Caco-2 (cell line): ENCODE data around the gene EFNA2. TPM values are rescaled to one million over a fixed set of nuclear protein-coding genes. Genes with fewer than 3 reads are reported as not detected.

Experiments
- BruUV-seq: library from RNA; stranded (reverse); fragments of 400-500 nt; replicated peaks from 2 replicates; lab custom pipeline; 2021; lab: Mats Ljungman, UMichigan
- CTCF ChIA-PET: fragments of 300-600 bp; sonication (Branson Sonifier 250); formaldehyde crosslinking; loops from one replicate; lab custom pipeline; 2022; ENCODE audit warnings: antibody characterized with exemption; lab: Charles Lee
- POLR2A ChIA-PET: fragments of 300-600 bp; sonication (Branson Sonifier 250); formaldehyde crosslinking; loops from one replicate; lab custom pipeline; 2022; ENCODE audit warnings: antibody characterized with exemption; lab: Charles Lee
- DNase-seq, 2 experiments: peaks; one replicate each; pipeline versions ENCODE4 v3.0.0 to v3.0.0-alpha.2; 2020 to 2022
- H3K27me3 ChIP-seq: replicated peaks from 2 replicates; pipeline ENCODE4 v1.6.0; 2011; ENCODE audit warnings: low read length; ENCODE audit not compliant: control insufficient read depth, insufficient read depth
- H3K36me3 ChIP-seq: 2 replicates; pipeline ENCODE4 v1.5.1; 2011; ENCODE audit warnings: low read length; ENCODE audit not compliant: control insufficient read depth, insufficient read depth
- H3K4me1 ChIP-seq: fragments of 250-450 bp; sonication (Bioruptor Pico); 2 replicates; pipeline ENCODE4 v1.5.1; 2020; ENCODE audit warnings: mild to moderate bottlenecking
- H3K4me3 ChIP-seq: 2 replicates; pipeline ENCODE4 v1.5.1; 2011; ENCODE audit warnings: low read depth, mild to moderate bottlenecking, control low read depth, low read length
- H3K9me3 ChIP-seq: fragments of 250-450 bp; sonication (Bioruptor Pico); 2 replicates; pipeline ENCODE4 v1.5.1; 2020; ENCODE audit warnings: mild to moderate bottlenecking, moderate library complexity
- H3K27ac Mint-ChIP-seq: one replicate; pipeline ENCODE4 v1.8.0; 2022; ENCODE audit warnings: mixed read lengths; ENCODE audit not compliant: unreplicated experiment
- H3K27me3 Mint-ChIP-seq: one replicate; pipeline ENCODE4 v1.8.0; 2022; ENCODE audit warnings: mixed read lengths; ENCODE audit not compliant: insufficient read depth, unreplicated experiment
- H3K36me3 Mint-ChIP-seq: one replicate; pipeline ENCODE4 v1.8.0; 2022; ENCODE audit warnings: mild to moderate bottlenecking, mixed read lengths; ENCODE audit not compliant: insufficient read depth, unreplicated experiment
- H3K4me1 Mint-ChIP-seq: one replicate; pipeline ENCODE4 v1.8.0; 2022; ENCODE audit warnings: low read depth, mixed read lengths; ENCODE audit not compliant: unreplicated experiment
- H3K4me3 Mint-ChIP-seq: one replicate; pipeline ENCODE4 v1.8.0; 2022; ENCODE audit warnings: mild to moderate bottlenecking, moderate library complexity, mixed read lengths; ENCODE audit not compliant: unreplicated experiment
- H3K9me3 Mint-ChIP-seq: one replicate; pipeline ENCODE4 v1.8.0; 2022; ENCODE audit warnings: mixed read lengths; ENCODE audit not compliant: unreplicated experiment
- CTCF ChIP-seq, 2 experiments: fragments of 200-600 bp in 1 of 2; IDR thresholded peaks; 1 replicate in 1 of 2; 2 replicates in 1 of 2; pipeline versions ENCODE4 v1.5.1 to v1.8.0; 2011 to 2022; ENCODE audit warnings: antibody characterized with exemption in 1 of 2, control low read depth in 1 of 2, inconsistent platforms in 1 of 2, low read depth in 1 of 2, low read length in 1 of 2, mild to moderate bottlenecking in 1 of 2, moderate library complexity in 1 of 2; ENCODE audit not compliant: insufficient read depth in 1 of 2, severe bottlenecking in 1 of 2, unreplicated experiment in 1 of 2
- intact Hi-C: fragments of 100-400 bp; cut with micrococcal nuclease; formaldehyde crosslinking; loops from one replicate; pipeline ENCODE4 v1.10.0; 2022; ENCODE audit not compliant: unreplicated experiment
- total RNA-seq: library from RNA; stranded (reverse); gene quantifications from 2 replicates; pipeline ENCODE4 v1.2.3, GENCODE V29; 2022

Gene EFNA2
- total RNA-seq, 1 experiment from 2014 or later, result 18.6 TPM

- Histone ChIP-seq H3K36me3 (no peaks in the 10 kb centered on the region), H3K27me3 (no peaks in the 10 kb centered on the region), H3K4me3 (no peak overlapping the region), H3K4me1 (no peaks in the 10 kb centered on the region), H3K9me3 (no peaks in the 10 kb centered on the region)
- no peaks in the 10 kb centered on the region for H3K27me3 Mint-ChIP-seq
- no peaks in the 10 kb centered on the region for H3K4me1 Mint-ChIP-seq
- ChIA-PET POLR2A (interaction anchor here (0.6 kb wide), 1 partner anchor 19 kb away, joined by 7 read pairs; a partner anchor contains a TSS), CTCF (no interaction called here)
- no peaks in the 10 kb centered on the region for H3K9me3 Mint-ChIP-seq
- intact Hi-C loops, result no loop called here
- H3K4me3 Mint-ChIP-seq, result no peak overlapping the region
- DNase-seq, result no peak
- no peak overlapping the region for H3K27ac Mint-ChIP-seq
- no peak for TF ChIP-seq CTCF (IDR thresholded peaks at IDR 0.05; ENCODE audit: insufficient read depth in 1 of 2, low read depth in 1 of 2, low read length in 1 of 2, severe bottlenecking in 1 of 2, unreplicated experiment in 1 of 2)
- no peaks in the 10 kb centered on the region for H3K36me3 Mint-ChIP-seq
- no TSS peak for BruUV-seq
Observed at GRCh38 chr19:1336079-1336684, 50.5 kb downstream of the EFNA2 start.

GRCh38 chr19:1340681-1341469 is 55.2 kb downstream of the EFNA2 start:
- H3K9me3 Mint-ChIP-seq, result no peaks in the 10 kb centered on the region
- no peak for TF ChIP-seq CTCF (IDR thresholded peaks at IDR 0.05; ENCODE audit: insufficient read depth in 1 of 2, low read depth in 1 of 2, low read length in 1 of 2, severe bottlenecking in 1 of 2, unreplicated experiment in 1 of 2)
- H3K36me3 ChIP-seq, result no peaks in the 10 kb centered on the region
- no peaks in the 10 kb centered on the region for H3K4me1 ChIP-seq
- H3K27me3 Mint-ChIP-seq, result no peaks in the 10 kb centered on the region
- ChIA-PET POLR2A (no interaction called here), CTCF (no interaction called here)
- H3K4me3 Mint-ChIP-seq, result no peak overlapping the region
- no TSS peak for BruUV-seq
- H3K4me1 Mint-ChIP-seq, result no peaks in the 10 kb centered on the region
- H3K9me3 ChIP-seq, result no peaks in the 10 kb centered on the region
- intact Hi-C loops, result no loop called here
- no peak overlapping the region for H3K27ac Mint-ChIP-seq
- no peaks in the 10 kb centered on the region for H3K27me3 ChIP-seq
- H3K36me3 Mint-ChIP-seq, result no peaks in the 10 kb centered on the region
- no peak overlapping the region for H3K4me3 ChIP-seq
- no peak for DNase-seq

GRCh38 chr19:1343041-1343440 is 57.4 kb downstream of the EFNA2 start:
- CTCF ChIA-PET, result no interaction called here

More at GRCh38 chr19:1343041-1343440, 57.4 kb downstream of the EFNA2 start:
- Histone ChIP-seq H3K36me3 (no peaks in the 10 kb centered on the region), H3K9me3 (no peaks in the 10 kb centered on the region), H3K4me3 (no peak overlapping the region), H3K4me1 (no peaks in the 10 kb centered on the region), H3K27me3 (no peaks in the 10 kb centered on the region)
- no TSS peak for BruUV-seq
- no peaks in the 10 kb centered on the region for H3K9me3 Mint-ChIP-seq
- POLR2A ChIA-PET, result no interaction called here
- intact Hi-C loops, result no loop called here
- no peak overlapping the region for H3K4me3 Mint-ChIP-seq
- no peak for TF ChIP-seq CTCF (IDR thresholded peaks at IDR 0.05; ENCODE audit: insufficient read depth in 1 of 2, low read depth in 1 of 2, low read length in 1 of 2, severe bottlenecking in 1 of 2, unreplicated experiment in 1 of 2)
- no peaks in the 10 kb centered on the region for H3K36me3 Mint-ChIP-seq
- H3K27ac Mint-ChIP-seq, result no peak overlapping the region
- no peak for DNase-seq
- H3K4me1 Mint-ChIP-seq, result no peaks in the 10 kb centered on the region
- H3K27me3 Mint-ChIP-seq, result no peaks in the 10 kb centered on the region
